HEK293 (cell line): ENCODE results near the gene RGL2.
"Not testable (repeated sequence)": the region's sequence is repeated elsewhere in the genome, so short reads cannot be mapped to it uniquely, and the experiment has no call there.

Experiments used
- CTCF ChIP-seq: fragments of 450-650 bp; formaldehyde crosslinking; IDR thresholded peaks from 2 replicates; pipeline ENCODE4 v1.5.1; 2016; ENCODE audit warnings: missing biosample characterization, missing genetic modification characterization
- KLF16 ChIP-seq: fragments of 450-650 bp; formaldehyde crosslinking; IDR thresholded peaks from 2 replicates; pipeline ENCODE4 v1.5.1; 2017; ENCODE audit warnings: missing biosample characterization, missing genetic modification characterization
- ZBTB10 ChIP-seq: fragments of 450-650 bp; formaldehyde crosslinking; IDR thresholded peaks from 2 replicates; pipeline ENCODE4 v1.5.1; 2016; ENCODE audit warnings: missing biosample characterization, missing genetic modification characterization
- ZFP3 ChIP-seq: fragments of 450-650 bp; formaldehyde crosslinking; IDR thresholded peaks from 2 replicates; pipeline ENCODE4 v1.5.1; 2016; ENCODE audit warnings: low read depth, missing biosample characterization, missing genetic modification characterization
- ZFP37 ChIP-seq: fragments of 450-650 bp; formaldehyde crosslinking; IDR thresholded peaks from 2 replicates; pipeline ENCODE4 v1.5.1; 2016; ENCODE audit warnings: missing biosample characterization, missing genetic modification characterization
- ZNF664 ChIP-seq: fragments of 450-650 bp; formaldehyde crosslinking; IDR thresholded peaks from 2 replicates; pipeline ENCODE4 v1.5.1; 2016; ENCODE audit warnings: missing biosample characterization, missing genetic modification characterization
- ZNF747 ChIP-seq: fragments of 450-650 bp; formaldehyde crosslinking; IDR thresholded peaks from 2 replicates; pipeline ENCODE4 v1.5.1; 2016; ENCODE audit warnings: missing biosample characterization, missing genetic modification characterization
- TF ChIP-seq, protein P1 (sequence below): fragments of 450-650 bp; IDR thresholded peaks from 2 replicates; pipeline ENCODE4 v1.5.1; 2018; ENCODE audit warnings: missing biosample characterization, mild to moderate bottlenecking, missing genetic modification characterization
- TF ChIP-seq, protein P2 (sequence below): fragments of 450-650 bp; IDR thresholded peaks from 2 replicates; pipeline ENCODE4 v1.5.1; 2018; ENCODE audit warnings: missing biosample characterization, missing genetic modification characterization
- TF ChIP-seq, protein P3 (sequence below): sonication (generic); formaldehyde crosslinking; IDR thresholded peaks from 2 replicates; pipeline ENCODE4 v1.8.1; 2022; ENCODE audit warnings: mild to moderate bottlenecking, moderate library complexity, missing genetic modification reagents
- TF ChIP-seq, protein P4 (sequence below): fragments of 450-650 bp; formaldehyde crosslinking; IDR thresholded peaks from 2 replicates; pipeline ENCODE4 v1.5.1; 2016; ENCODE audit warnings: missing biosample characterization, missing genetic modification characterization

DNA sequence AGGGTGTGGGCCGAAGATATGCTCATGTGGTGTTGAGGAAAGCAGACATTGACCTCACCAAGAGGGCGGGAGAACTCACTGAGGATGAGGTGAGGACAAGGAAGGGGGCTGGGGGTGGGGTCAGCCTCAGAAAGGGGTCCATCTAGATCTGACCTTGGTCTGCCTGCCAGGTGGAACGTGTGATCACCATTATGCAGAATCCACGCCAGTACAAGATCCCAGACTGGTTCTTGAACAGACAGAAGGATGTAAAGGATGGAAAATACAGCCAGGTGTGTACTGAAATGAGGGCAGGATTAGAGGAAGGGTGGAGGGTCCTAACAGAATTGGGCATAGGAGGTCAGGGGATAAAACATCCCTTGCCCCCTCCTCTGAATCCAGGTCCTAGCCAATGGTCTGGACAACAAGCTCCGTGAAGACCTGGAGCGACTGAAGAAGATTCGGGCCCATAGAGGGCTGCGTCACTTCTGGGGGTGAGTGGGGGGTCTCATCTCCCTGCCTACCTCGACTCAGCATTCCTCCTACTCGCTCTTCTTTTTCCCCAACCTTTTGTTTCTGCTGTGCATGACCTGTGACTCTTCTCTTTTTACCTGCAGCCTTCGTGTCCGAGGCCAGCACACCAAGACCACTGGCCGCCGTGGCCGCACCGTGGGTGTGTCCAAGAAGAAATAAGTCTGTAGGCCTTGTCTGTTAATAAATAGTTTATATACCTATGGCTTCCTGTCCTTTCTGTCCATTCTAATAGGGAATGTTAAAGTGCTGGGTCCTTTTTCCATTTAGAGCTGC, 22.8 kb downstream of the RGL2 start:
- TF ChIP-seq, protein P1, sequence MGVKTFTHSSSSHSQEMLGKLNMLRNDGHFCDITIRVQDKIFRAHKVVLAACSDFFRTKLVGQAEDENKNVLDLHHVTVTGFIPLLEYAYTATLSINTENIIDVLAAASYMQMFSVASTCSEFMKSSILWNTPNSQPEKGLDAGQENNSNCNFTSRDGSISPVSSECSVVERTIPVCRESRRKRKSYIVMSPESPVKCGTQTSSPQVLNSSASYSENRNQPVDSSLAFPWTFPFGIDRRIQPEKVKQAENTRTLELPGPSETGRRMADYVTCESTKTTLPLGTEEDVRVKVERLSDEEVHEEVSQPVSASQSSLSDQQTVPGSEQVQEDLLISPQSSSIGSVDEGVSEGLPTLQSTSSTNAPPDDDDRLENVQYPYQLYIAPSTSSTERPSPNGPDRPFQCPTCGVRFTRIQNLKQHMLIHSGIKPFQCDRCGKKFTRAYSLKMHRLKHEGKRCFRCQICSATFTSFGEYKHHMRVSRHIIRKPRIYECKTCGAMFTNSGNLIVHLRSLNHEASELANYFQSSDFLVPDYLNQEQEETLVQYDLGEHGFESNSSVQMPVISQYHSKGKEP (tag by site-specific recombination) = not testable (repeated sequence)
- TF ChIP-seq, protein P2, sequence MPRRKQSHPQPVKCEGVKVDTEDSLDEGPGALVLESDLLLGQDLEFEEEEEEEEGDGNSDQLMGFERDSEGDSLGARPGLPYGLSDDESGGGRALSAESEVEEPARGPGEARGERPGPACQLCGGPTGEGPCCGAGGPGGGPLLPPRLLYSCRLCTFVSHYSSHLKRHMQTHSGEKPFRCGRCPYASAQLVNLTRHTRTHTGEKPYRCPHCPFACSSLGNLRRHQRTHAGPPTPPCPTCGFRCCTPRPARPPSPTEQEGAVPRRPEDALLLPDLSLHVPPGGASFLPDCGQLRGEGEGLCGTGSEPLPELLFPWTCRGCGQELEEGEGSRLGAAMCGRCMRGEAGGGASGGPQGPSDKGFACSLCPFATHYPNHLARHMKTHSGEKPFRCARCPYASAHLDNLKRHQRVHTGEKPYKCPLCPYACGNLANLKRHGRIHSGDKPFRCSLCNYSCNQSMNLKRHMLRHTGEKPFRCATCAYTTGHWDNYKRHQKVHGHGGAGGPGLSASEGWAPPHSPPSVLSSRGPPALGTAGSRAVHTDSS (tag by site-specific recombination) = not testable (repeated sequence)
- TF ChIP-seq CTCF; ZFP3; KLF16 (tag by site-specific recombination); ZBTB10; ZFP37 (tag by site-specific recombination); ZNF747 (tag by site-specific recombination); ZNF664: not testable (repeated sequence)
- TF ChIP-seq, protein P3, sequence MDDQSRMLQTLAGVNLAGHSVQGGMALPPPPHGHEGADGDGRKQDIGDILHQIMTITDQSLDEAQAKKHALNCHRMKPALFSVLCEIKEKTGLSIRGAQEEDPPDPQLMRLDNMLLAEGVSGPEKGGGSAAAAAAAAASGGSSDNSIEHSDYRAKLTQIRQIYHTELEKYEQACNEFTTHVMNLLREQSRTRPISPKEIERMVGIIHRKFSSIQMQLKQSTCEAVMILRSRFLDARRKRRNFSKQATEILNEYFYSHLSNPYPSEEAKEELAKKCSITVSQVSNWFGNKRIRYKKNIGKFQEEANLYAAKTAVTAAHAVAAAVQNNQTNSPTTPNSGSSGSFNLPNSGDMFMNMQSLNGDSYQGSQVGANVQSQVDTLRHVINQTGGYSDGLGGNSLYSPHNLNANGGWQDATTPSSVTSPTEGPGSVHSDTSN (CRISPR knock-in tag) = not testable (repeated sequence)
- TF ChIP-seq, protein P4, sequence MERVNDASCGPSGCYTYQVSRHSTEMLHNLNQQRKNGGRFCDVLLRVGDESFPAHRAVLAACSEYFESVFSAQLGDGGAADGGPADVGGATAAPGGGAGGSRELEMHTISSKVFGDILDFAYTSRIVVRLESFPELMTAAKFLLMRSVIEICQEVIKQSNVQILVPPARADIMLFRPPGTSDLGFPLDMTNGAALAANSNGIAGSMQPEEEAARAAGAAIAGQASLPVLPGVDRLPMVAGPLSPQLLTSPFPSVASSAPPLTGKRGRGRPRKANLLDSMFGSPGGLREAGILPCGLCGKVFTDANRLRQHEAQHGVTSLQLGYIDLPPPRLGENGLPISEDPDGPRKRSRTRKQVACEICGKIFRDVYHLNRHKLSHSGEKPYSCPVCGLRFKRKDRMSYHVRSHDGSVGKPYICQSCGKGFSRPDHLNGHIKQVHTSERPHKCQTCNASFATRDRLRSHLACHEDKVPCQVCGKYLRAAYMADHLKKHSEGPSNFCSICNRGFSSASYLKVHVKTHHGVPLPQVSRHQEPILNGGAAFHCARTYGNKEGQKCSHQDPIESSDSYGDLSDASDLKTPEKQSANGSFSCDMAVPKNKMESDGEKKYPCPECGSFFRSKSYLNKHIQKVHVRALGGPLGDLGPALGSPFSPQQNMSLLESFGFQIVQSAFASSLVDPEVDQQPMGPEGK (tag by site-specific recombination) = peak; percentile 14; the same call in 1 of the 2 replicates
